Activated T-cell treated with anti-CD3 and anti-CD28 coated beads, Interleukin-2, amount 50 U/mL, for 4 hours (primary cell): Measurements from ENCODE around the gene ZNF358. TPM values are rescaled to one million over a fixed set of nuclear protein-coding genes. Genes with fewer than 3 reads are reported as not detected.

Source experiments
- ATAC-seq, 2 donors: fragments of 200-7000 bp; cut with Tn5 transposase; one replicate each; pipeline ENCODE4 v1.10.0; 2021
- DNase-seq: peaks from one replicate; pipeline ENCODE4 v3.0.0-alpha.2; 2020
- H3K27me3 Mint-ChIP-seq: one replicate; pipeline ENCODE4 v1.8.0; 2021; ENCODE audit warnings: low read depth, mixed read lengths
- H3K36me3 Mint-ChIP-seq: one replicate; pipeline ENCODE4 v1.8.0; 2022; ENCODE audit warnings: mixed read lengths; ENCODE audit not compliant: insufficient read depth
- H3K4me1 Mint-ChIP-seq: one replicate; pipeline ENCODE4 v1.8.0; 2021; ENCODE audit warnings: low read depth, mixed read lengths
- H3K4me3 Mint-ChIP-seq: one replicate; pipeline ENCODE4 v1.8.0; 2021; ENCODE audit warnings: mild to moderate bottlenecking, moderate library complexity, mixed read lengths
- H3K9me3 Mint-ChIP-seq: one replicate; pipeline ENCODE4 v1.8.0; 2021; ENCODE audit warnings: mixed read lengths
- total RNA-seq, 3 donors: library from RNA; stranded (reverse); gene quantifications; one replicate each; pipeline ENCODE4 v1.2.1, GENCODE V29; 2021

ZNF358 gene
- total RNA-seq, 3 donors from 2014 or later: 4.8 to 5.6 (median 5.1) TPM

- ATAC-seq (no peak), DNase-seq (no peak)
- Mint-ChIP-seq H3K4me3 (no peak overlapping the region), H3K27me3 (no peaks in the 10 kb centered on the region), H3K4me1 (peaks cover 6% of the 10 kb centered on the region), H3K36me3 (no peaks in the 10 kb centered on the region), H3K9me3 (no peaks in the 10 kb centered on the region)
These were observed 35.5 kb upstream of the ZNF358 start for GRCh38 chr19:7480222-7480969.

GRCh38 chr19:7480970-7481255 lies 35.0 kb upstream of the ZNF358 start:
- Mint-ChIP-seq H3K9me3 (no peaks in the 10 kb centered on the region), H3K4me1 (peaks cover 6% of the 10 kb centered on the region), H3K27me3 (no peaks in the 10 kb centered on the region), H3K36me3 (no peaks in the 10 kb centered on the region), H3K4me3 (no peak overlapping the region)
- no peak for ATAC-seq
- DNase-seq: no peak

- H3K4me3 Mint-ChIP-seq: no peak overlapping the region
- ATAC-seq (peak in 1 of 2 donors; percentile 58), DNase-seq (no peak)
- H3K36me3 Mint-ChIP-seq: no peaks in the 10 kb centered on the region
- H3K27me3 Mint-ChIP-seq: no peaks in the 10 kb centered on the region
- H3K4me1 Mint-ChIP-seq: peaks cover 6% of the 10 kb centered on the region
- no peaks in the 10 kb centered on the region for H3K9me3 Mint-ChIP-seq
These were observed 33.1 kb upstream of the ZNF358 start for GRCh38 chr19:7482584-7483439.

DNA sequence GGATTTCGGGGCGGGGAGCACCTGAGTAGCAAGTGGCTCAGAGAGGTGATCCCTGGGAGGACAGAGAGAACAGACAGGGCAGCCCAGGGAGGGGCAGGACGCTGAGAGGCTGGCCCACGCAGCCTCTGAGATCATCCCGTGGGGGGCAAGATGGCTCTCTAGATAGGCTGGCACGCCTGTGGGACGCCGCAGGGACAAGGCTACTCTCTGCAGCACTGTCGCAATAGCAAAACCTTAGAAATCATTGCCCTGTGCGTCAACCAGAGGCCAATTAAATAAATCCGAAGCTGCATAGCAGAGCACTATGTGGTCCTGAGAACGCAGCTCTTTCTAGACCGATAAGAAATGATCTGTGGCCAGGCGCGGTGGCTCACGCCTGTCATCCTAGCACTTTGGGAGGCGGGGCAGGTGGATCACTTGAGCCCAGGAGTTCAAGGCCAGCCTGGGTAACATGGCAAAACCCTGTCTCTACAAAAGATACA lies 32.1 kb upstream of the ZNF358 start:
- Mint-ChIP-seq H3K9me3 (no peaks in the 10 kb centered on the region), H3K27me3 (no peaks in the 10 kb centered on the region), H3K4me3 (no peak overlapping the region), H3K4me1 (peaks cover 6% of the 10 kb centered on the region), H3K36me3 (no peaks in the 10 kb centered on the region)
- DNase-seq: no peak
- no peak for ATAC-seq

DNA sequence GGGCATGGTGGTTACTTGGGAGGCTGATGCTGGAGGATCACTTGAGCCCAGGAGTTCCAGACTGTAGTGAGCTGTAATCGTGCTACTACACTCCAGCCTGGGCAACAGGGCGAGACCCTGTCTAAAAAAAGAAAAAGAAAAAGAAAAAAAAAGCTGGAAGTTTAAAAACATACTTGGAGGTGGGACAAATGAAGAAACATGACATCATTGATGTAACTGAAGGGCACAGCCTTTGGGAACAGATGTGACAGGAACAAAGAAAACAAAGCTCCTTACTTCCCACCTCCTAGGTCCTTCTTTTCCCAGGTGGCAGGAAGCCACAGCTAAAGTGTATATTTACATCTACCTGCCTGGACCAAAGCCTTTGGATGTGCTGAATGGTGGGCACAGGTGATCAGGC lies 29.0 kb upstream of the ZNF358 start:
- H3K4me3 Mint-ChIP-seq: no peak overlapping the region
- no peak for ATAC-seq
- H3K4me1 Mint-ChIP-seq: peaks cover 18% of the 10 kb centered on the region
- H3K27me3 Mint-ChIP-seq: no peaks in the 10 kb centered on the region
- DNase-seq: no peak
- no peaks in the 10 kb centered on the region for H3K36me3 Mint-ChIP-seq
- no peaks in the 10 kb centered on the region for H3K9me3 Mint-ChIP-seq

DNA sequence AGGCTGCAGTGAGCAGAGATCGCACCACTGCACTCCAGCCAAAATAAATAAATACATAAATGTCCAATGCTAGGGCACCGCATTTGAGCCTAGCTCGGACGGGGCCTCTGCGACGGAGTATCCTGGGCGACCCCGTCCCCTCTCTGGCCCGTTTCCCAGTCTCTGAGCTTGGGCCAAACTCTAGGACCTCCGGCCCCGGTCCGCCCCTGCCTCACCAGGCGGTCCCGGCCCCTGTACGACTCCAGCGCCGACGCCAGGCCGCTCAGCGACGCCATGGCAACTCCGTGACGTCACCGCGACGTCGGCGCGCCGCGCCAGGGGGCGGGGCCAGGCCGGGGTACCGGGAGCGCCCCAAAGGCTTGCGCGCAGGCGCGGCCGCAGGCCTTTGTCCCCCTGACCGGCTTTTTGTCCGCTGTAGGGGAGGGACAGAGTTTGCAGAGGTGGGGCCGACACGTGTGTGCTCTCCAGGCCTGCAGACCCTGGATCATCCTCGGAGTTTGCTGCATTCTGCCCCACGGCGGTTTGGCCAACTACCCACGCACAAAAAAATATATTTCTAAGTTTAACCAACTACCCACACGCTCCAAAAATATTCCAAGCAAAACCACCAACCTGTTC lies 27.1 kb upstream of the ZNF358 start, which contains the start of gene PEX11G:
Gene PEX11G, minus strand, starts transcription at position 300 of the 618 bp plus-strand sequence. Its CDS starts 25 bp downstream, at position 275.
- no peaks in the 10 kb centered on the region for H3K36me3 Mint-ChIP-seq
- H3K4me1 Mint-ChIP-seq: peaks cover 20% of the 10 kb centered on the region
- peak within 1 kb of the TSS; percentile 83 for H3K4me3 Mint-ChIP-seq
- ATAC-seq (peak; percentile 98 to 99), DNase-seq (peak; percentile 90)
- no peaks in the 10 kb centered on the region for H3K9me3 Mint-ChIP-seq
- no peaks in the 10 kb centered on the region for H3K27me3 Mint-ChIP-seq

DNA sequence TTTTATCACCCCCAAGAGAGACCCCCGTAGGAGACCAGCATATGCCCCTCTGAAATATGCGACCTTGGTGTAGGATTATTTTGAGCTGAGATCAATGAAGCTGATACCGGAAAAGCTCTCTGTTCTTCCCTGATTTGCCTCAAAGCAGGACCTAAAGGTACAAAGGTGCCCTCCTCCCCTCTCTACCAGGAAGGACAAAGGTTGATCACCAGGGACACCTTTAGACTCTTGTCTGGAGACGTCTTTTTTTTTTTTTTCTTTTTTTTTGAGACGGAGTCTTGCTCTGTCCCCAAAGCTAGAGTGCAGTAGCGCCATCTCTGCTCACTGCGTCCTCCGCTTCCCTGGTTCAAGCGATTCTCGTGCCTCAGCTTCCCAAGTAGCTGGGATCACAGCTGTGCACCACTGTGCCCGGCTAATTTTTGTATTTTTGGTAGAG lies 26.3 kb upstream of the ZNF358 start:
- no peaks in the 10 kb centered on the region for H3K9me3 Mint-ChIP-seq
- peaks cover 20% of the 10 kb centered on the region for H3K4me1 Mint-ChIP-seq
- H3K27me3 Mint-ChIP-seq: no peaks in the 10 kb centered on the region
- no peaks in the 10 kb centered on the region for H3K36me3 Mint-ChIP-seq
- DNase-seq (no peak), ATAC-seq (no peak)
- H3K4me3 Mint-ChIP-seq: peak overlapping the region; percentile 83

DNA sequence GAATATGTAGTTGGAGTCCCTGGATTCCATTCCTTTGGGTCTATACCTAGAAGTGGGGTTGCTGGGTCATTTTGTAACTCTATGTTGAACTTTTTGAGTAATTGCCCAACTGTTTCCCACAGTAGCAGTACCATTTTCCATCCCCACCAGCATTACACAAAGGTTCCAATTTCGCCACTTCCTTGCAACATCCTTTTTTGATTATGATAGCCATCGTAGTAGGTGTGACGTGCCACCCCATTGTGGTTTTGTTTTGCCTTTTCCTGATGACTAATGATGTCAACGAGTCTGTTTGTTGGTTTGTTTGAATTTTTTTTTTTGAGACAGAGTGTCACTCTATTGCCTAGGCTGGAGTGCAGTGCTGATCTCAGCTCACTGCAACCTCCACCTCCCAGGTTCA lies 23.8 kb upstream of the ZNF358 start:
- Mint-ChIP-seq H3K4me1 (peaks cover 20% of the 10 kb centered on the region), H3K27me3 (peaks cover 5% of the 10 kb centered on the region), H3K36me3 (no peaks in the 10 kb centered on the region), H3K4me3 (no peak overlapping the region), H3K9me3 (no peaks in the 10 kb centered on the region)
- ATAC-seq: peak; percentile 23 to 24
- DNase-seq: no peak

DNA sequence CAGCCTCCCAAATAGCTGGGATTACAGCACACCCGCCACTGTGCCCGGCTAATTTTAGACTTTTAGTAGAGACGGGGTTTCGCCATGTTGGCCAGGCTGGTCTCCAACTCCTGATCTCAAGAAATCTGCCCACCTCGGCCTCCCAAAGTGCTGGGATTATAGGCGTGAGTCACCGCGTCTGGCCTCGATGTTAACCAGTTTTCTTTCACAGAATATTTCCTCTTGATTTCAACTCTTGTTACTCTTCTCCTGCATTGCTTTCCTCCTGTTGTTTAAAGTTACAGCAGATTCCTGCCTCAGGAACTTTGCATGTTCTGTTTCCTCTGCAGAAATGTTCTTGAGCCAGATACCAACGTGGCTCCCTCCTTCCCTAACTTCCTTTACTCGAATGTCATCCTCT lies 23.3 kb upstream of the ZNF358 start:
- peaks cover 20% of the 10 kb centered on the region for H3K4me1 Mint-ChIP-seq
- peaks cover 8% of the 10 kb centered on the region for H3K27me3 Mint-ChIP-seq
- H3K36me3 Mint-ChIP-seq: no peaks in the 10 kb centered on the region
- no peak overlapping the region for H3K4me3 Mint-ChIP-seq
- no peak for DNase-seq
- H3K9me3 Mint-ChIP-seq: no peaks in the 10 kb centered on the region
- ATAC-seq: no peak

GRCh38 chr19:7494416-7495098 lies 21.3 kb upstream of the ZNF358 start:
- no peak for DNase-seq

DNA sequence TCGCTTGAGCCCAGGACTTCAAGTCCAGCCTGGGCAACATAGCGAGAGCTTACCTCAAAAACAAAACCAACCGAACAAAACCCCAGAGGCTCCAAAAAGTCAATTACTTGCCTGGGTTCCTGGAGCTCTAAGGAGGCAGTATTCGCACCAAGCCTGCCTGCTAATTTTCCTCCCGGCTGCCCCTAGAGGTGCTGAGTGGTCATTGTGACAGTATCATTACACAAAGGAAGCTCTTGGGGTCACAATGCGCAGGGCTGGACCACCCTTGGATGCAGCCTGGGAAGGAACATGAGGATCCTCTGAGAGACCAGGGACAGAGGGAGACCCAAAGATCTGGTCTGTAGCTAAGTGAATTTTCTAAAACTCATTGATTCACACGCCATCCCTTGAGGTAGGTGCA lies 18.6 kb upstream of the ZNF358 start:
- Mint-ChIP-seq H3K9me3 (no peaks in the 10 kb centered on the region), H3K27me3 (peaks cover 36% of the 10 kb centered on the region), H3K4me3 (no peak overlapping the region), H3K4me1 (peaks cover 4% of the 10 kb centered on the region), H3K36me3 (no peaks in the 10 kb centered on the region)
- DNase-seq: no peak
- peak in 1 of 2 donors; percentile 28 for ATAC-seq

More at GRCh38 chr19:7494416-7495098, 21.3 kb upstream of the ZNF358 start:
- Mint-ChIP-seq H3K36me3 (no peaks in the 10 kb centered on the region), H3K4me1 (peaks cover 14% of the 10 kb centered on the region), H3K27me3 (peaks cover 19% of the 10 kb centered on the region), H3K9me3 (no peaks in the 10 kb centered on the region), H3K4me3 (no peak overlapping the region)
- no peak for ATAC-seq

DNA sequence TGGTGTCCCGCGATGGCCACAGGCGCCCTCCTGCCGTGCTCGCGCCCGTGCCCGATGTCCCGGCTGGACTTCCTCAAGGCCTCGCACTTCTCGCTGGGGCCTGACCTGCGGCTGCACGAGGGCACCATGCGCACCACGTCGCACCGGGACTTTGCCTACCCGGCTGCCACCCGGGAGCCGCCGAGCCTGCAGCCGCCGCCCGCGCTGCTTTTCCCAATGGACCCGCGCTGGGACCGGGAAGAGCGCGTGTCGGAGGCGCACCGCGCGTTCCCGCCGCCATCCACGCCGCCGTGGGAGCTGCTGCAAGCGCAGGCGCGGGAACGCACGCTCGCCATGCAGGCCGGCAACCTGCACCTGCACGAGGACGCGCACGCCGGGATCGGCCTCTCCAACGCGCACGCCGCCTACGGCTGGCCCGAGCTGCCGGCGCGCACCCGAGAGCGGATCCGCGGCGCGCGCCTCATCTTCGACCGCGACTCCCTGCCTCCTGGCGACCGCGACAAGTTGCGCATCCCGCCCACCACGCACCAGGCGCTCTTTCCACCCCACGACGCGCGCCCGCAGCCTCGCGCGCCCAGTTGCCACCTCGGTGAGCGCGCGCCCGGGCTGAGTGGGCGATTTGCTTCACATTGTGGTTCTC lies 15.0 kb upstream of the ZNF358 start:
- H3K36me3 Mint-ChIP-seq: no peaks in the 10 kb centered on the region
- no peak for DNase-seq
- H3K9me3 Mint-ChIP-seq: no peaks in the 10 kb centered on the region
- H3K27me3 Mint-ChIP-seq: peaks cover 52% of the 10 kb centered on the region
- ATAC-seq: peak; percentile 69 to 71
- H3K4me1 Mint-ChIP-seq: peaks cover 9% of the 10 kb centered on the region
- peak overlapping the region; percentile 54 for H3K4me3 Mint-ChIP-seq

DNA sequence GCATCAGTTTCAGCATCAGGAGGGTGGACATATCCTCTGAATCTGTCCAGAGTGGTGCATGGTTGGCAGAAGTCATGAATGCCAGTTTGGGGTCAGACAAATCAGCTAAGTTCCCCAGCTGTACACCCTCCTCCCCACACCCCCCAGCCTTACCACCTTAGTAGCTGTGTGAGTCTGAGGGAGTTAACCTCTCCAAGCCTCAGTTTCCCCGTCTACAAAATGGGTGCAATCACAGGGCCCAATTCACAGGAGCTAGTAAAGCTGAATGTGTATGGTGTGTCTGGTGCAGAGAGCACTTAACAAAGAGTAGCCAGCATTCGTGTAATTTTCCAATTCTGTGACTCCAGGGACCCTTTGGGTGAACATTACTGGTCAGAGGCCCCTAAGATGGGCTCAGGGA lies 13.4 kb upstream of the ZNF358 start:
- Mint-ChIP-seq H3K27me3 (peaks cover 50% of the 10 kb centered on the region), H3K9me3 (no peaks in the 10 kb centered on the region), H3K4me1 (peaks cover 11% of the 10 kb centered on the region), H3K36me3 (no peaks in the 10 kb centered on the region), H3K4me3 (no peak overlapping the region)
- DNase-seq (no peak), ATAC-seq (no peak)
